B cell (primary cell): ENCODE results near the gene NFIC. TPM values are rescaled to one million over a fixed set of nuclear protein-coding genes. Genes with fewer than 3 reads are reported as not detected.

ENCODE experiments used
- ATAC-seq: fragments of 200-7000 bp; cut with Tn5 transposase; one replicate; pipeline ENCODE4 v1.10.0; 2021; ENCODE audit warnings: low read depth, mild to moderate bottlenecking, moderate number of reproducible peaks, moderate library complexity
- CTCF ChIA-PET: fragments of 350-600 bp; sonication (Branson Sonifier 250); formaldehyde crosslinking; loops from one replicate; lab custom pipeline; 2021; ENCODE audit warnings: antibody characterized with exemption, inconsistent platforms; lab: Charles Lee
- POLR2A ChIA-PET: fragments of 350-600 bp; sonication (Branson Sonifier 250); formaldehyde crosslinking; loops from one replicate; lab custom pipeline; 2021; ENCODE audit warnings: antibody characterized with exemption; lab: Charles Lee
- DNase-seq: peaks from one replicate; pipeline ENCODE4 v3.0.0; 2013
- H2AFZ ChIP-seq: 2 replicates; pipeline ENCODE4 v1.6.1; 2012; ENCODE audit warnings: mild to moderate bottlenecking, low read depth, low read length; ENCODE audit not compliant: insufficient read depth, poor library complexity, severe bottlenecking
- H3K27ac ChIP-seq, 2 donors: 1 replicate in 1 of 2; 2 replicates in 1 of 2; pipeline ENCODE4 v1.5.1; 2012 to 2013; ENCODE audit warnings: low read length in 2 of 2, mild to moderate bottlenecking in 2 of 2, moderate library complexity in 1 of 2
- H3K27me3 ChIP-seq, 4 experiments: fragments of 200-600 bp in 1 of 4; sonication (generic) in 1 of 4; replicated peaks in 1 of 4; 1 replicate in 2 of 4; 2 replicates in 2 of 4; pipeline versions ENCODE4 v1.6.1 to v1.7.0; 2013 to 2016; ENCODE audit warnings: low read length in 3 of 4, mild to moderate bottlenecking in 2 of 4, mixed read lengths in 1 of 4, moderate library complexity in 1 of 4; ENCODE audit not compliant: insufficient read depth in 4 of 4, control insufficient read depth in 3 of 4; ENCODE audit errors: control extremely low read depth in 1 of 4
- H3K36me3 ChIP-seq, 2 experiments: replicated peaks in 1 of 2; 1 replicate in 1 of 2; 2 replicates in 1 of 2; pipeline versions ENCODE4 v1.6.1 to v1.7.1; 2013; ENCODE audit warnings: low read length in 1 of 2; ENCODE audit not compliant: insufficient read depth in 2 of 2, control insufficient read depth in 1 of 2; ENCODE audit errors: control extremely low read depth in 1 of 2, extremely low read depth in 1 of 2
- H3K4me1 ChIP-seq, 2 donors: fragments of 200-600 bp in 1 of 2; sonication (generic) in 1 of 2; 1 replicate in 1 of 2; 2 replicates in 1 of 2; pipeline versions ENCODE4 v1.5.1 to v1.6.1; 2013 to 2017; ENCODE audit warnings: low read length in 2 of 2; ENCODE audit not compliant: control insufficient read depth in 2 of 2, insufficient read depth in 2 of 2
- H3K4me2 ChIP-seq: replicated peaks from 2 replicates; pipeline ENCODE3; 2012; ENCODE audit warnings: mild to moderate bottlenecking, low read depth, low read length; ENCODE audit not compliant: poor library complexity, severe bottlenecking
- H3K4me3 ChIP-seq, 5 experiments: fragments of 200-600 bp in 1 of 5; sonication (generic) in 1 of 5; 1 replicate in 3 of 5; 2 replicates in 2 of 5; pipeline versions ENCODE4 v1.5.1 to v1.7.0; 2011 to 2016; ENCODE audit warnings: low read length in 4 of 5, mild to moderate bottlenecking in 4 of 5, low read depth in 2 of 5, control low read depth in 1 of 5, moderate library complexity in 1 of 5; ENCODE audit not compliant: insufficient read depth in 1 of 5; ENCODE audit errors: control extremely low read depth in 1 of 5, extremely low read depth in 1 of 5
- H3K79me2 ChIP-seq: fragments of 200-600 bp; sonication (generic); one replicate; pipeline ENCODE4 v1.6.0; 2016; ENCODE audit warnings: low read length; ENCODE audit not compliant: control insufficient read depth, insufficient read depth
- H3K9ac ChIP-seq: fragments of 200-600 bp; sonication (generic); 2 replicates; pipeline ENCODE4 v1.6.1; 2017; ENCODE audit warnings: mild to moderate bottlenecking, low read length, moderate library complexity
- H3K9me3 ChIP-seq, 3 donors: one replicate each; pipeline versions ENCODE4 v1.6.1 to v1.7.1; 2013; ENCODE audit warnings: low read length in 2 of 3; ENCODE audit not compliant: control insufficient read depth in 2 of 3, insufficient read depth in 1 of 3; ENCODE audit errors: control extremely low read depth in 1 of 3
- H4K20me1 ChIP-seq: 2 replicates; pipeline ENCODE4 v1.6.0; 2012; ENCODE audit warnings: mild to moderate bottlenecking, low read length; ENCODE audit not compliant: insufficient read depth, control insufficient read depth, poor library complexity, severe bottlenecking
- H3K27ac Mint-ChIP-seq: one replicate; pipeline ENCODE4 v1.8.0; 2021; ENCODE audit warnings: mixed read lengths
- H3K27me3 Mint-ChIP-seq: one replicate; pipeline ENCODE4 v1.8.0; 2021; ENCODE audit warnings: mixed read lengths
- H3K4me1 Mint-ChIP-seq: one replicate; pipeline ENCODE4 v1.8.0; 2021; ENCODE audit warnings: mixed read lengths
- H3K4me3 Mint-ChIP-seq: one replicate; pipeline ENCODE4 v1.8.0; 2021; ENCODE audit warnings: mixed read lengths
- H3K9me3 Mint-ChIP-seq: one replicate; pipeline ENCODE4 v1.8.0; 2022; ENCODE audit warnings: mixed read lengths; ENCODE audit not compliant: insufficient read depth
- CTCF ChIP-seq: fragments of 200-600 bp; IDR thresholded peaks from one replicate; pipeline ENCODE4 v1.8.0; 2022; ENCODE audit warnings: antibody characterized with exemption, mild to moderate bottlenecking
- EZH2 ChIP-seq: IDR thresholded peaks from 2 replicates; pipeline ENCODE4 v1.6.1; 2012; ENCODE audit warnings: borderline replicate concordance, low read depth, mild to moderate bottlenecking, moderate library complexity, low read length; ENCODE audit not compliant: insufficient read depth, poor library complexity, severe bottlenecking
- WGBS: methylation state at CpG from one replicate; pipeline ENCODE4 v1.1.5; 2013; ENCODE audit warnings: missing lambda C conversion rate; ENCODE audit not compliant: insufficient coverage; 5-methylcytosine and 5-hydroxymethylcytosine counted together
- intact Hi-C: fragments of 100-400 bp; cut with micrococcal nuclease; formaldehyde crosslinking; loops from one replicate; pipeline ENCODE4 v1.10.0; 2022
- polyA plus RNA-seq: library from polyadenylated mRNA; depleted of rRNA; stranded (reverse); fragments of >200 nt; gene quantifications from 2 replicates; pipeline ENCODE4 v1.2.3, GENCODE V29; 2012
- total RNA-seq, 2 donors: library from RNA; stranded (reverse); fragments of 120-200 nt in 1 of 2; gene quantifications; 1 replicate in 1 of 2; 2 replicates in 1 of 2; pipeline versions ENCODE4 v1.2.3 to v1.2.4, GENCODE V29; 2013 to 2022

Gene NFIC
- total and polyA plus RNA-seq, 2 donors (not counting 1 experiment from before 2014, with no cell fraction given) = 3.8 to 23.6 TPM

- Histone ChIP-seq H4K20me1 (no peaks in the 10 kb centered on the region), H3K27me3 (no peaks in the 10 kb centered on the region), H3K9me3 (no peaks in the 10 kb centered on the region), H3K9ac (no peak overlapping the region), H3K36me3 (no peaks in the 10 kb centered on the region), H3K4me1 (no peaks in the 10 kb centered on the region), H3K27ac (no peak overlapping the region), H3K4me2 (no peak overlapping the region), H2AFZ (no peak overlapping the region), H3K4me3 (no peak overlapping the region), H3K79me2 (no peaks in the 10 kb centered on the region)
- Mint-ChIP-seq H3K27ac (no peak overlapping the region), H3K27me3 (no peaks in the 10 kb centered on the region), H3K4me3 (no peak overlapping the region), H3K4me1 (no peaks in the 10 kb centered on the region), H3K9me3 (no peaks in the 10 kb centered on the region)
- CTCF ChIA-PET = interaction anchor here (1.1 kb wide), 1 partner anchor 20 kb away, joined by 4 read pairs; no protein-coding TSS in a partner anchor
- TF ChIP-seq CTCF = no peak
- TF ChIP-seq EZH2 = no peak
- intact Hi-C loops = no loop called here
- WGBS = 95% methylated on average over 11 of the region's 11 CpGs
- no peak for ATAC-seq
- DNase-seq = no peak
- POLR2A ChIA-PET = no interaction called here
Measured at GRCh38 chr19:3408996-3409345, 42.6 kb downstream of the NFIC start.

- POLR2A ChIA-PET = no interaction called here
- Mint-ChIP-seq H3K9me3 (no peaks in the 10 kb centered on the region), H3K27me3 (no peaks in the 10 kb centered on the region), H3K4me1 (no peaks in the 10 kb centered on the region), H3K27ac (no peak overlapping the region), H3K4me3 (no peak overlapping the region)
- no peak for TF ChIP-seq EZH2
- no peak for TF ChIP-seq CTCF
- Histone ChIP-seq H3K27me3 (no peaks in the 10 kb centered on the region), H3K27ac (no peak overlapping the region), H3K36me3 (no peaks in the 10 kb centered on the region), H4K20me1 (no peaks in the 10 kb centered on the region), H3K4me2 (no peak overlapping the region), H3K79me2 (no peaks in the 10 kb centered on the region), H3K4me3 (no peak overlapping the region), H2AFZ (no peak overlapping the region), H3K9ac (no peak overlapping the region), H3K4me1 (no peaks in the 10 kb centered on the region), H3K9me3 (no peaks in the 10 kb centered on the region)
- ATAC-seq (no peak), DNase-seq (no peak)
- 91% methylated on average over 28 of the region's 30 CpGs for WGBS
- intact Hi-C loops = no loop called here
- CTCF ChIA-PET = no interaction called here
Measured at GRCh38 chr19:3409346-3410064, 43.1 kb downstream of the NFIC start.
